Neural progenitor cell (in vitro differentiated cells): ENCODE measurements around the gene HHEX. TPM values are rescaled to one million over a fixed set of nuclear protein-coding genes. Genes with fewer than 3 reads are reported as not detected.

Experiments used
- DNase-seq: peaks from one replicate; pipeline ENCODE4 v3.0.0-alpha.2; 2016; ENCODE audit warnings: low spot score
- H2AFZ ChIP-seq: fragments of 200-600 bp; sonication (generic); replicated peaks from 2 replicates; pipeline ENCODE4 v1.6.1; 2016; ENCODE audit warnings: antibody characterized with exemption
- H3F3A ChIP-seq: fragments of 200-600 bp; sonication (generic); 2 replicates; pipeline ENCODE4 v1.6.1; 2016; ENCODE audit warnings: antibody characterized with exemption, low read depth
- H3K27ac ChIP-seq: fragments of 200-600 bp; sonication (generic); 2 replicates; pipeline ENCODE4 v1.5.1; 2016; ENCODE audit warnings: mild to moderate bottlenecking
- H3K27me3 ChIP-seq: fragments of 200-600 bp; sonication (generic); 2 replicates; pipeline ENCODE4 v1.6.1; 2016; ENCODE audit warnings: mild to moderate bottlenecking, moderate library complexity
- H3K36me3 ChIP-seq: fragments of 200-600 bp; sonication (generic); 2 replicates; pipeline ENCODE4 v1.5.1; 2016
- H3K4me1 ChIP-seq: fragments of 200-600 bp; sonication (generic); 2 replicates; pipeline ENCODE4 v1.6.1; 2016; ENCODE audit warnings: mixed run types
- H3K4me2 ChIP-seq: fragments of 200-600 bp; sonication (generic); 2 replicates; pipeline ENCODE4 v1.6.1; 2016
- H3K4me3 ChIP-seq: fragments of 200-600 bp; sonication (generic); 2 replicates; pipeline ENCODE4 v1.5.1; 2016
- H3K79me2 ChIP-seq: fragments of 200-600 bp; sonication (generic); 2 replicates; pipeline ENCODE4 v1.6.1; 2016; ENCODE audit warnings: low read depth
- H3K9ac ChIP-seq: fragments of 200-600 bp; sonication (generic); 2 replicates; pipeline ENCODE4 v1.6.1; 2016
- H3K9me3 ChIP-seq: fragments of 200-600 bp; sonication (generic); 2 replicates; pipeline ENCODE4 v1.5.1; 2016; ENCODE audit warnings: low read depth
- H4K20me1 ChIP-seq: fragments of 200-600 bp; sonication (generic); 2 replicates; pipeline ENCODE4 v1.6.1; 2016; ENCODE audit warnings: low read depth
- H3K27ac Mint-ChIP-seq: 3 replicates; pipeline ENCODE4 v1.8.0; 2021; ENCODE audit warnings: mixed read lengths
- H3K27me3 Mint-ChIP-seq: 2 replicates; pipeline ENCODE4 v1.8.0; 2022; ENCODE audit warnings: low read depth, mild to moderate bottlenecking, inconsistent platforms, moderate library complexity, mixed read lengths; ENCODE audit not compliant: insufficient read depth
- H3K36me3 Mint-ChIP-seq: 3 replicates; pipeline ENCODE4 v1.8.0; 2021; ENCODE audit warnings: mixed read lengths
- H3K4me1 Mint-ChIP-seq: 3 replicates; pipeline ENCODE4 v1.8.0; 2021; ENCODE audit warnings: mixed read lengths
- H3K4me3 Mint-ChIP-seq: 3 replicates; pipeline ENCODE4 v1.8.0; 2021; ENCODE audit warnings: mild to moderate bottlenecking, moderate library complexity, mixed read lengths
- H3K9me3 Mint-ChIP-seq: 3 replicates; pipeline ENCODE4 v1.8.0; 2020; ENCODE audit warnings: mixed read lengths
- CTCF ChIP-seq: fragments of 200-600 bp; sonication (generic); IDR thresholded peaks from 2 replicates; pipeline ENCODE4 v1.5.1; 2017; ENCODE audit warnings: antibody characterized with exemption, mild to moderate bottlenecking
- EZH2 ChIP-seq: fragments of 200-600 bp; sonication (generic); IDR thresholded peaks from 2 replicates; pipeline ENCODE4 v1.6.1; 2017; ENCODE audit warnings: antibody characterized with exemption, mild to moderate bottlenecking, moderate library complexity
- EZH2phosphoT487 ChIP-seq: fragments of 200-600 bp; sonication (generic); IDR thresholded peaks from 2 replicates; pipeline ENCODE4 v1.6.1; 2017; ENCODE audit warnings: antibody characterized with exemption
- total RNA-seq: library from RNA; depleted of rRNA; stranded (reverse); fragments of >200 nt; gene quantifications from 2 replicates; pipeline ENCODE4 v1.2.3, GENCODE V29; 2015; ENCODE audit warnings: low replicate concordance

Gene HHEX
- total RNA-seq, result not detected in 2 replicates

DNA sequence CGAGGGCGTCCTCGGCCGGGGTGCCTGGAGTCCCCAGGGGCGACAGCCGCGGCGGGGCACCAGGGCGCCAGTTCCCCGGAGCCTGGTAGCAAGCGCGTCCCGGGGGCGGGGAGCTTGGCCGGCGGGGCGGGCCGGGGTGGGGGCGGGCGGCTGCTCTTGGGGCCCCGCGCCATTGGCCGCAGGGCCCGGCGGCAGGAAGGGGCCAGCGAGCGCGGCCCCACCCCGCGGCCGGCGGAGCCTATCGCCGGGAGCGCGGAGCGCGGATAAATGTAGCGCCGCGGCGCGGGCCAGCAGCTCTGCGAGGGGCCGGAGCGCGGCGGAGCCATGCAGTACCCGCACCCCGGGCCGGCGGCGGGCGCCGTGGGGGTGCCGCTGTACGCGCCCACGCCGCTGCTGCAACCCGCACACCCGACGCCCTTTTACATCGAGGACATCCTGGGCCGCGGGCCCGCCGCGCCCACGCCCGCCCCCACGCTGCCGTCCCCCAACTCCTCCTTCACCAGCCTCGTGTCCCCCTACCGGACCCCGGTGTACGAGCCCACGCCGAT lies at the start of gene HHEX:
Gene HHEX, plus strand, starts transcription at position 293 of the 548 bp plus-strand sequence. Its CDS starts 32 bp downstream, at position 325.
- no peak for TF ChIP-seq EZH2
- no peak for TF ChIP-seq CTCF
- TF ChIP-seq EZH2phosphoT487, result no peak
- Histone ChIP-seq H3K27ac (no peak within 1 kb of the TSS), H3K79me2 (no peaks in the 10 kb centered on the region), H3K27me3 (peaks cover 88% of the 10 kb centered on the region), H3K4me1 (peaks cover 8% of the 10 kb centered on the region), H3K4me3 (peak within 1 kb of the TSS; percentile 43), H2AFZ (peak within 1 kb of the TSS; percentile 88), H3F3A (peaks cover 47% of the 10 kb centered on the region), H3K9ac (no peak within 1 kb of the TSS), H3K4me2 (peak within 1 kb of the TSS; percentile 75), H3K9me3 (no peaks in the 10 kb centered on the region), H3K36me3 (no peaks in the 10 kb centered on the region), H4K20me1 (peaks cover 56% of the 10 kb centered on the region)
- H3K4me1 Mint-ChIP-seq, result peaks cover 16% of the 10 kb centered on the region
- peak within 1 kb of the TSS; percentile 79 for H3K4me3 Mint-ChIP-seq
- peaks cover 23% of the 10 kb centered on the region for H3K9me3 Mint-ChIP-seq
- H3K27ac Mint-ChIP-seq, result no peak within 1 kb of the TSS
- no peaks in the 10 kb centered on the region for H3K36me3 Mint-ChIP-seq
- DNase-seq, result peak; percentile 79
- H3K27me3 Mint-ChIP-seq, result peaks cover 73% of the 10 kb centered on the region

GRCh38 chr10:92640107-92640506 lies 49.6 kb upstream of the HHEX start:
- no peak overlapping the region for H2AFZ ChIP-seq
- H3K79me2 ChIP-seq, result peaks cover 5% of the 10 kb centered on the region
- no peaks in the 10 kb centered on the region for H3K9me3 Mint-ChIP-seq
- H3K36me3 ChIP-seq, result peaks cover 52% of the 10 kb centered on the region
- H3K4me3 Mint-ChIP-seq, result no peak overlapping the region
- no peaks in the 10 kb centered on the region for H3K27me3 ChIP-seq
- TF ChIP-seq EZH2phosphoT487, result no peak
- TF ChIP-seq EZH2, result no peak
- TF ChIP-seq CTCF, result no peak
- no peak overlapping the region for H3K9ac ChIP-seq
- DNase-seq, result no peak
- no peak overlapping the region for H3K27ac Mint-ChIP-seq
- no peaks in the 10 kb centered on the region for H3K4me1 ChIP-seq
- no peak overlapping the region for H3K27ac ChIP-seq
- H3K9me3 ChIP-seq, result no peaks in the 10 kb centered on the region
- H3K4me2 ChIP-seq, result no peak overlapping the region
- no peak overlapping the region for H3K4me3 ChIP-seq
- H3K36me3 Mint-ChIP-seq, result peaks cover 35% of the 10 kb centered on the region
- peaks cover 3% of the 10 kb centered on the region for H4K20me1 ChIP-seq
- peaks cover 9% of the 10 kb centered on the region for H3F3A ChIP-seq
- H3K4me1 Mint-ChIP-seq, result no peaks in the 10 kb centered on the region
- no peaks in the 10 kb centered on the region for H3K27me3 Mint-ChIP-seq

DNA sequence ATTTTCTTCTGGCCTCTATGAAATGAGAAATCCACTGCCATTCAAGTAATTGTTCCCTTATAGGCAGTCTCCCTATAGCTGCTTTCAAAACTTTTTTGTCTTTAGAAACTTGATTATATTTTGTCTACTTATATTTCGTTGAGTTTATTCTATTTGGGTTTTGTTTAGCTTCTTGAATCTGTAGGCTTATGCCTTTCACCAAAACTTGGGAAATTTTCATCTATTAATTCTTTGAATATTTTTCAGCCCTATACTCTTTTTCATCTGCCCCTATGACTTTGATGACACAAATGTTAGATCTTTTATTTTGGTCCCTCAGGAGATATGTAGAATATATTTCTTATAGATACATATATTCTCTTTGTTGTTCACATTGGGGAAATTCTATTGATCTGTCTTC lies 48.3 kb upstream of the HHEX start:
- no peak overlapping the region for H3K4me3 ChIP-seq
- no peak overlapping the region for H2AFZ ChIP-seq
- no peak overlapping the region for H3K4me2 ChIP-seq
- peaks cover 49% of the 10 kb centered on the region for H3K36me3 ChIP-seq
- TF ChIP-seq EZH2, result no peak
- no peak for TF ChIP-seq CTCF
- no peak for TF ChIP-seq EZH2phosphoT487
- no peak overlapping the region for H3K9ac ChIP-seq
- peaks cover 7% of the 10 kb centered on the region for H4K20me1 ChIP-seq
- H3F3A ChIP-seq, result peaks cover 9% of the 10 kb centered on the region
- H3K36me3 Mint-ChIP-seq, result peaks cover 39% of the 10 kb centered on the region
- H3K27me3 ChIP-seq, result no peaks in the 10 kb centered on the region
- H3K79me2 ChIP-seq, result peaks cover 5% of the 10 kb centered on the region
- H3K4me3 Mint-ChIP-seq, result no peak overlapping the region
- peak overlapping the region; percentile 7 for H3K27ac ChIP-seq
- H3K27me3 Mint-ChIP-seq, result no peaks in the 10 kb centered on the region
- no peak overlapping the region for H3K27ac Mint-ChIP-seq
- H3K4me1 ChIP-seq, result no peaks in the 10 kb centered on the region
- DNase-seq, result no peak
- H3K4me1 Mint-ChIP-seq, result no peaks in the 10 kb centered on the region
- no peaks in the 10 kb centered on the region for H3K9me3 Mint-ChIP-seq
- H3K9me3 ChIP-seq, result no peaks in the 10 kb centered on the region
